EL (cell line): ENCODE data around the gene VPS26A.

Experiments used
- DNase-seq: peaks from one replicate; pipeline ENCODE4 v3.0.0-alpha.2; 2016

The VPS26A gene

GRCh38 chr10:69179089-69179742 is 55.2 kb downstream of the VPS26A start:
- no peak for DNase-seq

GRCh38 chr10:69179743-69180524 is 56.0 kb downstream of the VPS26A start, which contains the start of gene SUPV3L1:
TSS of gene SUPV3L1 (plus strand) at chr10:69180234. CDS start at chr10:69180292, 58 bp downstream.
- DNase-seq: peak; percentile 97

- peak; percentile 20 for DNase-seq
Measured at GRCh38 chr10:69180525-69181204, 56.7 kb downstream of the VPS26A start.

- no peak for DNase-seq
Measured at GRCh38 chr10:69181433-69181832, 57.5 kb downstream of the VPS26A start.

- DNase-seq: no peak
Measured at GRCh38 chr10:69182005-69182404, 58.0 kb downstream of the VPS26A start.

GRCh38 chr10:69186524-69186923 is 62.5 kb downstream of the VPS26A start:
- no peak for DNase-seq

- DNase-seq: peak; percentile 14
Measured at GRCh38 chr10:69201045-69201444, 77.1 kb downstream of the VPS26A start.

- DNase-seq: no peak
Measured at GRCh38 chr10:69202332-69202731, 78.4 kb downstream of the VPS26A start.

GRCh38 chr10:69208761-69209160 is 84.8 kb downstream of the VPS26A start:
- no peak for DNase-seq

- DNase-seq: no peak
Measured at GRCh38 chr10:69209787-69210484, 86.0 kb downstream of the VPS26A start.

- DNase-seq: no peak
Measured at GRCh38 chr10:69211104-69211503, 87.1 kb downstream of the VPS26A start.

GRCh38 chr10:69211524-69211923 is 87.5 kb downstream of the VPS26A start:
- DNase-seq: no peak

- no peak for DNase-seq
Measured at GRCh38 chr10:69213591-69214311, 89.8 kb downstream of the VPS26A start.

- DNase-seq: no peak
Measured at GRCh38 chr10:69214666-69215131, 90.7 kb downstream of the VPS26A start.

- no peak for DNase-seq
Measured at GRCh38 chr10:69215405-69216171, 91.6 kb downstream of the VPS26A start.

- DNase-seq: no peak
Measured at GRCh38 chr10:69216577-69217118, 92.7 kb downstream of the VPS26A start.

GRCh38 chr10:69217119-69217754 is 93.3 kb downstream of the VPS26A start:
- DNase-seq: peak; percentile 92

- peak; percentile 67 for DNase-seq
Measured at GRCh38 chr10:69218831-69219230, 94.9 kb downstream of the VPS26A start.

GRCh38 chr10:69220041-69220451 is 96.1 kb downstream of the VPS26A start, which contains the start of gene HKDC1:
TSS of gene HKDC1 (plus strand) at chr10:69220332. CDS start at chr10:69220436, 104 bp downstream.
- no peak for DNase-seq

GRCh38 chr10:69220507-69220906 is 96.5 kb downstream of the VPS26A start:
- no peak for DNase-seq
